Caco-2 (cell line): ENCODE measurements around the gene MAD1L1. TPM values are rescaled to one million over a fixed set of nuclear protein-coding genes. Genes with fewer than 3 reads are reported as not detected.
"Not testable (repeated sequence)": the region's sequence is repeated elsewhere in the genome, so short reads cannot be mapped to it uniquely, and the experiment has no call there.

Experiments used
- BruUV-seq: library from RNA; stranded (reverse); fragments of 400-500 nt; replicated peaks from 2 replicates; lab custom pipeline; 2021; lab: Mats Ljungman, UMichigan
- CTCF ChIA-PET: fragments of 300-600 bp; sonication (Branson Sonifier 250); formaldehyde crosslinking; loops from one replicate; lab custom pipeline; 2022; ENCODE audit warnings: antibody characterized with exemption; lab: Charles Lee
- POLR2A ChIA-PET: fragments of 300-600 bp; sonication (Branson Sonifier 250); formaldehyde crosslinking; loops from one replicate; lab custom pipeline; 2022; ENCODE audit warnings: antibody characterized with exemption; lab: Charles Lee
- DNase-seq, 2 experiments: peaks; one replicate each; pipeline versions ENCODE4 v3.0.0 to v3.0.0-alpha.2; 2020 to 2022
- H3K27me3 ChIP-seq: replicated peaks from 2 replicates; pipeline ENCODE4 v1.6.0; 2011; ENCODE audit warnings: low read length; ENCODE audit not compliant: control insufficient read depth, insufficient read depth
- H3K36me3 ChIP-seq: 2 replicates; pipeline ENCODE4 v1.5.1; 2011; ENCODE audit warnings: low read length; ENCODE audit not compliant: control insufficient read depth, insufficient read depth
- H3K4me1 ChIP-seq: fragments of 250-450 bp; sonication (Bioruptor Pico); 2 replicates; pipeline ENCODE4 v1.5.1; 2020; ENCODE audit warnings: mild to moderate bottlenecking
- H3K4me3 ChIP-seq: 2 replicates; pipeline ENCODE4 v1.5.1; 2011; ENCODE audit warnings: low read depth, mild to moderate bottlenecking, control low read depth, low read length
- H3K9me3 ChIP-seq: fragments of 250-450 bp; sonication (Bioruptor Pico); 2 replicates; pipeline ENCODE4 v1.5.1; 2020; ENCODE audit warnings: mild to moderate bottlenecking, moderate library complexity
- H3K27ac Mint-ChIP-seq: one replicate; pipeline ENCODE4 v1.8.0; 2022; ENCODE audit warnings: mixed read lengths; ENCODE audit not compliant: unreplicated experiment
- H3K27me3 Mint-ChIP-seq: one replicate; pipeline ENCODE4 v1.8.0; 2022; ENCODE audit warnings: mixed read lengths; ENCODE audit not compliant: insufficient read depth, unreplicated experiment
- H3K36me3 Mint-ChIP-seq: one replicate; pipeline ENCODE4 v1.8.0; 2022; ENCODE audit warnings: mild to moderate bottlenecking, mixed read lengths; ENCODE audit not compliant: insufficient read depth, unreplicated experiment
- H3K4me1 Mint-ChIP-seq: one replicate; pipeline ENCODE4 v1.8.0; 2022; ENCODE audit warnings: low read depth, mixed read lengths; ENCODE audit not compliant: unreplicated experiment
- H3K4me3 Mint-ChIP-seq: one replicate; pipeline ENCODE4 v1.8.0; 2022; ENCODE audit warnings: mild to moderate bottlenecking, moderate library complexity, mixed read lengths; ENCODE audit not compliant: unreplicated experiment
- H3K9me3 Mint-ChIP-seq: one replicate; pipeline ENCODE4 v1.8.0; 2022; ENCODE audit warnings: mixed read lengths; ENCODE audit not compliant: unreplicated experiment
- CTCF ChIP-seq, 2 experiments: fragments of 200-600 bp in 1 of 2; IDR thresholded peaks; 1 replicate in 1 of 2; 2 replicates in 1 of 2; pipeline versions ENCODE4 v1.5.1 to v1.8.0; 2011 to 2022; ENCODE audit warnings: antibody characterized with exemption in 1 of 2, control low read depth in 1 of 2, inconsistent platforms in 1 of 2, low read depth in 1 of 2, low read length in 1 of 2, mild to moderate bottlenecking in 1 of 2, moderate library complexity in 1 of 2; ENCODE audit not compliant: insufficient read depth in 1 of 2, severe bottlenecking in 1 of 2, unreplicated experiment in 1 of 2
- intact Hi-C: fragments of 100-400 bp; cut with micrococcal nuclease; formaldehyde crosslinking; loops from one replicate; pipeline ENCODE4 v1.10.0; 2022; ENCODE audit not compliant: unreplicated experiment
- total RNA-seq: library from RNA; stranded (reverse); gene quantifications from 2 replicates; pipeline ENCODE4 v1.2.3, GENCODE V29; 2022

Gene MAD1L1
- total RNA-seq, 1 experiment from 2014 or later: 58.6 TPM

- Mint-ChIP-seq H3K4me1 (peaks cover 7% of the 10 kb centered on the region), H3K9me3 (no peaks in the 10 kb centered on the region), H3K27ac (no peak overlapping the region), H3K36me3 (peaks cover 18% of the 10 kb centered on the region), H3K4me3 (no peak overlapping the region), H3K27me3 (no peaks in the 10 kb centered on the region)
- Histone ChIP-seq H3K4me3 (no peak overlapping the region), H3K9me3 (no peaks in the 10 kb centered on the region; the same call in 1 of the 2 replicates), H3K4me1 (no peaks in the 10 kb centered on the region), H3K36me3 (peaks cover 9% of the 10 kb centered on the region), H3K27me3 (no peaks in the 10 kb centered on the region)
- TF ChIP-seq CTCF (IDR thresholded peaks at IDR 0.05; ENCODE audit: insufficient read depth in 1 of 2, low read depth in 1 of 2, low read length in 1 of 2, severe bottlenecking in 1 of 2, unreplicated experiment in 1 of 2): no peak
- CTCF ChIA-PET: no interaction called here
- POLR2A ChIA-PET: interaction anchor here (0.6 to 0.7 kb wide), 2 partner anchors 23 to 300 kb away, joined by 5 to 13 read pairs; no protein-coding TSS in a partner anchor
- intact Hi-C loops: no loop called here
- no TSS peak for BruUV-seq
- no peak for DNase-seq
Observed at GRCh38 chr7:1883031-1883761, 349.5 kb downstream of the MAD1L1 start.

GRCh38 chr7:1882451-1882850 is 350.3 kb downstream of the MAD1L1 start:
- POLR2A ChIA-PET: interaction anchor here (0.6 to 0.7 kb wide), 2 partner anchors 24 to 299 kb away, joined by 5 to 13 read pairs; no protein-coding TSS in a partner anchor
- no peak for TF ChIP-seq CTCF (IDR thresholded peaks at IDR 0.05; ENCODE audit: insufficient read depth in 1 of 2, low read depth in 1 of 2, low read length in 1 of 2, severe bottlenecking in 1 of 2, unreplicated experiment in 1 of 2)
- H3K27ac Mint-ChIP-seq: no peak overlapping the region
- H3K9me3 ChIP-seq: peaks cover 5% of the 10 kb centered on the region
- no peaks in the 10 kb centered on the region for H3K9me3 Mint-ChIP-seq
- no peaks in the 10 kb centered on the region for H3K4me1 ChIP-seq
- H3K27me3 Mint-ChIP-seq: no peaks in the 10 kb centered on the region
- H3K36me3 Mint-ChIP-seq: peaks cover 11% of the 10 kb centered on the region
- DNase-seq: no peak
- peaks cover 5% of the 10 kb centered on the region for H3K36me3 ChIP-seq
- intact Hi-C loops: no loop called here
- H3K27me3 ChIP-seq: no peaks in the 10 kb centered on the region
- no peak overlapping the region for H3K4me3 ChIP-seq
- peaks cover 7% of the 10 kb centered on the region for H3K4me1 Mint-ChIP-seq
- BruUV-seq: no TSS peak
- H3K4me3 Mint-ChIP-seq: no peak overlapping the region
- CTCF ChIA-PET: no interaction called here

- Histone ChIP-seq H3K9me3 (peaks cover 5% of the 10 kb centered on the region), H3K4me1 (no peaks in the 10 kb centered on the region), H3K27me3 (no peaks in the 10 kb centered on the region), H3K4me3 (no peak overlapping the region), H3K36me3 (peaks cover 2% of the 10 kb centered on the region)
- BruUV-seq: no TSS peak
- Mint-ChIP-seq H3K4me3 (no peak overlapping the region), H3K4me1 (peaks cover 7% of the 10 kb centered on the region), H3K9me3 (no peaks in the 10 kb centered on the region), H3K36me3 (peaks cover 8% of the 10 kb centered on the region), H3K27me3 (no peaks in the 10 kb centered on the region), H3K27ac (no peak overlapping the region)
- intact Hi-C loops: no loop called here
- TF ChIP-seq CTCF (IDR thresholded peaks at IDR 0.05; ENCODE audit: insufficient read depth in 1 of 2, low read depth in 1 of 2, low read length in 1 of 2, severe bottlenecking in 1 of 2, unreplicated experiment in 1 of 2): no peak
- ChIA-PET CTCF (no interaction called here), POLR2A (no interaction called here)
- DNase-seq: no peak
Observed at GRCh38 chr7:1881946-1882345, 350.8 kb downstream of the MAD1L1 start.

GRCh38 chr7:1876641-1877040 is 356.1 kb downstream of the MAD1L1 start:
- H3K4me1 ChIP-seq, H3K4me3 Mint-ChIP-seq, CTCF ChIA-PET, H3K4me1 Mint-ChIP-seq, H3K27me3 ChIP-seq, H3K9me3 Mint-ChIP-seq, DNase-seq, POLR2A ChIA-PET, H3K36me3 ChIP-seq, intact Hi-C loops, H3K9me3 ChIP-seq, H3K4me3 ChIP-seq, H3K27ac Mint-ChIP-seq, BruUV-seq, H3K27me3 Mint-ChIP-seq: not testable (repeated sequence)
- peaks cover 18% of the 10 kb centered on the region for H3K36me3 Mint-ChIP-seq
